Esophagus (tissue), 2 donors: Measurements from ENCODE around the gene DPP8. TPM values are rescaled to one million over a fixed set of nuclear protein-coding genes. Genes with fewer than 3 reads are reported as not detected.
A peak's percentile ranks its signal among the peaks of the same experiment; 100 is the strongest.
"Not testable (repeated sequence)": the region's sequence is repeated elsewhere in the genome, so short reads cannot be mapped to it uniquely, and the experiment has no call there.

Experiments used
- H3K27ac ChIP-seq, 2 donors: one replicate each; pipeline ENCODE4 v1.5.1; 2013; ENCODE audit warnings: low read depth in 2 of 2, mild to moderate bottlenecking in 2 of 2, inconsistent platforms in 1 of 2, low read length in 1 of 2, moderate library complexity in 1 of 2
- H3K27me3 ChIP-seq, 2 donors: one replicate each; pipeline ENCODE4 v1.6.1; 2013; ENCODE audit warnings: low read length in 2 of 2, control low read depth in 1 of 2, mild to moderate bottlenecking in 1 of 2; ENCODE audit not compliant: insufficient read depth in 2 of 2, control insufficient read depth in 1 of 2
- H3K36me3 ChIP-seq, 2 donors: one replicate each; pipeline ENCODE4 v1.6.1; 2013; ENCODE audit warnings: low read length in 1 of 2; ENCODE audit not compliant: control insufficient read depth in 2 of 2, insufficient read depth in 2 of 2
- H3K4me1 ChIP-seq, 2 donors: one replicate each; pipeline ENCODE4 v1.6.1; 2013; ENCODE audit warnings: low read length in 1 of 2; ENCODE audit not compliant: control insufficient read depth in 2 of 2, insufficient read depth in 2 of 2
- H3K4me3 ChIP-seq, 2 donors: one replicate each; pipeline ENCODE4 v1.5.1; 2013; ENCODE audit warnings: low read length in 2 of 2, mild to moderate bottlenecking in 2 of 2, low read depth in 1 of 2, moderate library complexity in 1 of 2
- H3K9me3 ChIP-seq, 2 donors: one replicate each; pipeline ENCODE4 v1.6.1; 2013; ENCODE audit warnings: mild to moderate bottlenecking in 2 of 2, low read depth in 1 of 2, low read length in 1 of 2, moderate library complexity in 1 of 2; ENCODE audit not compliant: control insufficient read depth in 2 of 2, insufficient read depth in 1 of 2
- WGBS, 2 donors: extraction: QIAGEN DNeasy Blood & Tissue Kit; methylation state at CpG; one replicate each; pipeline ENCODE4 v1.1.7; 2013; 5-methylcytosine and 5-hydroxymethylcytosine counted together
- polyA plus RNA-seq, 2 donors: library from polyadenylated mRNA; stranded (reverse); fragments of 200-250 nt; gene quantifications; one replicate each; pipeline ENCODE4 v1.2.3, GENCODE V29; 2013
- donor health status: healthy with polysubstance abuse.
- donor health status: Bipolar disorder and iron deficiency.

DPP8 gene
- polyA plus RNA-seq, 2 donors = 5.6 to 6.4 TPM

DNA sequence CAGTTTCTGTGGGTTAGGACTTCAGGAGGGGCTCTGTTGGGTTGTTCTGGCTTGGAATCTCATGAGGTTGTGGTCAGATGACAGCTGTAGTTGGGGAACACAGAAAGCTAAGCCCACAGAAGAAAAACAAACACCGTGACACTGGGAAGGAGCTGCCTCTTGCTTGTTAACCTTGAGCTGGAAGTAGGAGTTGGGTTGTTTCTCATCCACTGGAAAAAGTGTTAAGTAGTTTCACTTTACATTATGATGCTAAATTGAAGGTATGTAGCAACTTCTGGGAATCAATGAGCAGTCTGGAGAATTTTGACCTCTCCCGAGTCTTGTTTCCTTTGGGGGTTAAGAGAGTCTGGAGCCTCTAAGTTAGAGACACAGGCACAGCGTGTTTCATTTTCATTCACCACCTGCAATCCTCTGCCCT lies 33.2 kb upstream of the DPP8 start:
- Histone ChIP-seq H3K27me3 (no peaks in the 10 kb centered on the region), H3K4me1 (no peaks in the 10 kb centered on the region), H3K9me3 (no peaks in the 10 kb centered on the region), H3K4me3 (no peak overlapping the region), H3K27ac (no peak overlapping the region), H3K36me3 (peaks cover 0 to 2% of the 10 kb centered on the region in 2 donors)
- 59 to 76% methylated on average over 3 of the region's 3 CpGs for WGBS, 2 donors

DNA sequence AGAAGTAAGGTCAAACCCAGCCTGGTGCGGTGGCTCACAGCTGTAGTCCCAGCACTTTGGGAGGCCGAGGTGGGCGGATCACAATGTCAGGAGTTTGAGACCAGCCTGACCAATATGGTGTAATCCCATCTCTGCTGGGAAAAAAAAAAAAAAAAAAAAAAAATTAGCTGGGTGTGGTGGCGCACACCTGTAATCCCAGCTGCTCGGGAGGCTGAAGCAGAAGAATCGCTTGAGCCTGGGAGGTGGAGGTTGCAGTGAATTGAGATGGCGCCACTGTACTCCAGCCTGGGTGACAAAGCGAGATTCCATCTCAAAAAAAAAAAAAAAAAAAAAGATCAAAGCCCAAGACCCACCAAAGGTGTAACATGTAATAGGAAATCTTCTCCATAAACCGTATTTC lies 31.8 kb upstream of the DPP8 start:
- not testable (repeated sequence) for H3K4me1 ChIP-seq, H3K4me3 ChIP-seq, H3K36me3 ChIP-seq, H3K9me3 ChIP-seq, H3K27me3 ChIP-seq, H3K27ac ChIP-seq
- 96 to 99% methylated on average over 9 of the region's 9 CpGs for WGBS, 2 donors

DNA sequence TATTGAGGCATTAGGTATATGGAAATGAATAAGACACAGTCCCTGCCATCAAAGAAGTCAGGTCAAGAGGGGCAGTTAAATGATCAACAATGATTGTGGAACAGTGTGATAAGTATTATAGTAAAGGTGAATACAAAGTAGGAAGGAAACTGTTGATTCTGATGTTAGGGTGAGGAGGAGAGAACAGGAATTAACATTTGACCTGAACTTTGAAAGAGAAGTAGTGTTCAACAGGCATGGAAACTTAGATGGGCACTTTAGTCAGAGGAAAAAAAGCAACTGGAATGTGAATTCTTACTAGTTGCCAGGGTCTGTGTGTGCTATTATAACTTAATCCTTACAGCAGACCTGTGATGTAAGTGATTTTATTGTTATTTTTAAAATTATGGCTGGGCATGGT lies 30.4 kb upstream of the DPP8 start:
- Histone ChIP-seq H3K27ac (no peak overlapping the region), H3K4me1 (no peaks in the 10 kb centered on the region), H3K36me3 (no peaks in the 10 kb centered on the region), H3K4me3 (no peak overlapping the region), H3K27me3 (no peaks in the 10 kb centered on the region), H3K9me3 (no peaks in the 10 kb centered on the region)

DNA sequence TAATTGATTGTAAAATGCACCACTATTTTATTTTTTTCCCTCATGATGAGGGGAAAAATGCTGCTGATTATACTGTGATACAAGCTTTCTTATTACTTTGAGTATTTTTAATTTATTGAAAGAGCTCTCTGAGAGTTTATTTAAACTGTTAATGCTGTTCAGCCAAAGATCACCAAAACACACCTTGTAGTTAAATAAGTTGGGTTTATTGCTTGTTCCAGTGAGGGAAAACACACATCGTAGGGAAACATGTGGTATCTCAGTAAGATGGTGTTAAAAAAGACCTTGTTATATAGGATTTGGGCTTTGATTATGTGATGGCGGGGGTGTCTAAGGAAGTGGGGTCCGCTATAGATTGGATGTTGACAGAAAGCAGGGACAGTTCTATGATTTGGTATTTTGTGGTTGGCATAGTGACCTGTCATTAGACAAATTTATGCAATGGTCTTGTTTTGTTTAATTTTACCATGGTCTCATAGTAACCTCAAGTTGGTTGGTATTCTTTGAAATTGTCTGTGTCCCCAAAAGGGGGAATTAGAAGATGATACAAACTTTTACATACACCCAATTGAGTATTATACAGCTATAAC lies 23.8 kb upstream of the DPP8 start:
- no peaks in the 10 kb centered on the region for H3K9me3 ChIP-seq
- H3K4me3 ChIP-seq = no peak overlapping the region
- H3K27me3 ChIP-seq = no peaks in the 10 kb centered on the region
- no peaks in the 10 kb centered on the region for H3K36me3 ChIP-seq
- H3K27ac ChIP-seq = no peak overlapping the region
- WGBS, 2 donors = 93 to 95% methylated on average over 3 of the region's 3 CpGs
- no peaks in the 10 kb centered on the region for H3K4me1 ChIP-seq

DNA sequence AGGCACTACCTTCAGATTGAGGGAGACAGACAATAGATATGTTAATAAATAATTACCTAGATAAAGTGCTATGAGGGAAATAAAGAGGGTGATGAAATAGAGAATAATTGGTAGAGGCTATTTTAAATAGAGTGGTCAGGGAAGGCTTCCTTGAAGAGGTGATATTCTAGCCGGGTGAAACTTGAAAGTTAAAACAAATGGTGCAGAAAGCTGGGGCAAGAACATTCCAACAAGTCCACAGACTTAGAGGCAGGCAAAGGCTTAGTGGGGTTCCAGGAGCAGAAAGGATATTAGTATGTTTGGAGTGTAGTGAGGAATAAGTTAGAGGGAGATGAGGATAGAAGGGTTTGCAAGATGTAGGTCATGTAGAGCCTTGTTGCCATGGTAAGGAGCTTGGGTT lies 22.8 kb upstream of the DPP8 start:
- Histone ChIP-seq H3K36me3 (no peaks in the 10 kb centered on the region), H3K27me3 (no peaks in the 10 kb centered on the region), H3K4me1 (no peaks in the 10 kb centered on the region), H3K27ac (no peak overlapping the region), H3K9me3 (no peaks in the 10 kb centered on the region), H3K4me3 (no peak overlapping the region)
- WGBS, 2 donors = 83 to 91% methylated on average over 1 of the region's 1 CpG

DNA sequence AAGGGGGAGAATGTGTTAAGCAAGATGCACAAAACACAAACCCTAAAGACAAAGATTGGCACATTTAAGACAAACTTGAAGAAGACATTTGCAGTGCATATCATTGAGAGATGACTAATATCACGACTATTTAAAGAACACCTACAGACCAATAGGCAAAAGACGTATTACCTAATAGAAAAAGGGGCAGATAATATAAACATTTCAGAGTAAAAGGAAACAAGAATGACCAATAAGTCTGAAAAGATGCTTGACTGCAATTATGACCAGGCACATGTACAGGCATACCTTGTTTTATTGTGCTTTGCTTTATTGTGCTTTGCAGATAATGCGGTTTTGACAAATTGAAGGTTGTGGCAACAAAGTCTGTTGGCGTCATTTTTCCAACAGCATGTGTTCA lies 17.7 kb upstream of the DPP8 start:
- H3K4me3 ChIP-seq = no peak overlapping the region
- WGBS, 2 donors = 84 to 86% methylated on average over 4 of the region's 4 CpGs
- no peaks in the 10 kb centered on the region for H3K9me3 ChIP-seq
- H3K27ac ChIP-seq = no peak overlapping the region
- no peaks in the 10 kb centered on the region for H3K27me3 ChIP-seq
- H3K4me1 ChIP-seq = peaks cover 0 to 2% of the 10 kb centered on the region in 2 donors
- H3K36me3 ChIP-seq = no peaks in the 10 kb centered on the region

DNA sequence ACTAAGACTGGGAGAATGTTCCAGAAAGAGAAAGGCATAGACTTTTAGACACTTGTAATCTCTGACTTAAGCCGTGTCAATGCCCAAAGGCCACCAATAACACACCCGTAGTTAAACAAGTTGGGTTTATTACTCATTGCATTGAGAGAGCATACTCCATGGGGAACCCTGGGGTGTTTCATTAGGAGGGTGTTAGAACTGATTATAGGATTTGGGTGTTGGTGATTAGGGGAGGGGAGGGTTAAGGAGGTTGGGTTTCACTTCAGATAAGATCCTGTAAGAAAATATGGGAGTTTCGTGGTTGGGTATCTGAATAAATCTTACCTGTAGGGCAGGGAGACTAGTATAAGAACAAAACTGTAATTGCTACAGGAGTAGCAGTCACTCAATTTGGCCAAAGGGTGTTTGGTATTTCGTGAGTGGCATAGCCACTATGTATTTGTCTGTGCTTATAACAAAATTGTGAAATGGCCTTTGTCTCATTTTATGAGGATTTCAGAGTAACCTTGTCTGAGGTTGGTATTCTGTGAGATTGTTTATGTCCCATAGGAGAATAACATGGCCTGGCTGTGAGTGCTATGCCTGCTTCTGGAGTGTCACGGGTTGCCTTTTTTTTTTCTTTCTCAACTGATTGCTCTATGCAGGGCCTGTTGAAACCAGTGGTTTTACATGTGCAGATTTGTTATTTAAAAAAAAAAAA lies 15.7 kb upstream of the DPP8 start:
- Histone ChIP-seq H3K27me3 (no peaks in the 10 kb centered on the region), H3K27ac (peak overlapping the region in 1 of 2 donors; percentile 15), H3K4me3 (no peak overlapping the region), H3K36me3 (no peaks in the 10 kb centered on the region), H3K4me1 (peaks cover 0 to 2% of the 10 kb centered on the region in 2 donors), H3K9me3 (no peaks in the 10 kb centered on the region)
- WGBS, 2 donors = 48 to 50% methylated on average over 5 of the region's 5 CpGs

DNA sequence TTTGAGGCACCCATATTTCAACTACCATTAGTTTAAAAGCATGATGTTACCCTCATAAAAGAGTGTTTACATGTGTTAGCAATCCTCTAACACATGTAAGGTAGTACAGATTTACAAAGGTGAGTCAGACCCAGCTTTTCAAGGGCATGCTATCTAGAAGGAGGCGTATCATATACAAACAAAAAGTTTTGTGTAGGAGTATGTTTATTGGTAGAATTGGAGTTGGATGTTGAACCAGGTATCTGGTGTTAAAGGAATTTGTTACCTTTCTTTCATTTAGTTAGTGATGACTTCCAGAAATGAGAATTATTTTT lies 15.2 kb upstream of the DPP8 start:
- Histone ChIP-seq H3K4me3 (no peak overlapping the region), H3K9me3 (no peaks in the 10 kb centered on the region), H3K4me1 (peaks cover 0 to 2% of the 10 kb centered on the region in 2 donors), H3K27ac (no peak overlapping the region), H3K36me3 (no peaks in the 10 kb centered on the region), H3K27me3 (no peaks in the 10 kb centered on the region)
- 29 to 51% methylated on average over 1 of the region's 1 CpG for WGBS, 2 donors

DNA sequence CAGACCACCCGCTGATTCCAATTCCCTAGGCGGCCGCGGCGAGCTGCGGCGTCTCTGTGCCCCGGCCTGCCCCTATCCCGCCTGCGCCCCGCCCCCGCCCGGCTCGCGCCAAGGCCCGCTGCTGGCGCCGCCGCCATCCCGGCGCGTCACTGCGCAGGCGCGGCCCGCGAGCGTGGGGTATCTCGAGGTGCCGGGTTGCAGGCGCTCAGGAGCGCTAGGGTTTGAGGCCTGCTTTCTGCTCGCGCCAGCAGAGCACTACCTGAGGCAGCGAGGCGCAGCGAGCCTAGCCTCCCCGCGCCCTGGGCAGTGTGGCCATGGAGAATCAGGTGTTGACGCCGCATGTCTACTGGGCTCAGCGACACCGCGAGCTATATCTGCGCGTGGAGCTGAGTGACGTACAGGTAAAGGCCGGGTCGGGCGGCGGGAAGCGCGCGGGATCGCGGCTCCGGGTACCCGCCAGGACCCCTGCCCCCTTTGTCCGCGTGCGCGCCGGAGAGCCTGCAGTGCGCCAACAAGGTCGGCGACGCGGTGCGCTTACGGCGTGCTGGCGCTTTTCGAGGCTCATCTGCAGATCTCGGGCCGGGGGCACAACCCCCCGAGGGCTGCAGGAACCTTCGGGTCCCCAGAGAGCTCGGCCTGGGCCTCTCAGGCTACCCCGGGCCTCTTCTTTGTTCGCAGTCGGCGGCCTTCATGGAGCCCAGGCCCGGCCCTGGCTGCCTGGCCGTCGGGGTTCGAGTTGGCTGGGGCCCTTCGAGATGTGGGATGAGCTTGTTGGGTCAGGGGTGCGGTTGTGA lies 13.0 kb upstream of the DPP8 start, which contains the start of gene HACD3:
HACD3 (plus strand) TSS at position 146 of the 794 bp plus-strand sequence; CDS start at position 315, 169 bp downstream.
- 0% methylated on average over 85 to 88 of the region's 88 CpGs for WGBS, 2 donors
- Histone ChIP-seq H3K4me1 (peaks cover 0 to 2% of the 10 kb centered on the region in 2 donors), H3K4me3 (peak within 1 kb of the TSS; percentile 69 to 89), H3K9me3 (no peaks in the 10 kb centered on the region), H3K27ac (peak within 1 kb of the TSS; percentile 50 to 73), H3K27me3 (no peaks in the 10 kb centered on the region), H3K36me3 (no peaks in the 10 kb centered on the region)
